ENCODE measurements around the gene PPM1A.

- TF ChIP-seq, protein P1, sequence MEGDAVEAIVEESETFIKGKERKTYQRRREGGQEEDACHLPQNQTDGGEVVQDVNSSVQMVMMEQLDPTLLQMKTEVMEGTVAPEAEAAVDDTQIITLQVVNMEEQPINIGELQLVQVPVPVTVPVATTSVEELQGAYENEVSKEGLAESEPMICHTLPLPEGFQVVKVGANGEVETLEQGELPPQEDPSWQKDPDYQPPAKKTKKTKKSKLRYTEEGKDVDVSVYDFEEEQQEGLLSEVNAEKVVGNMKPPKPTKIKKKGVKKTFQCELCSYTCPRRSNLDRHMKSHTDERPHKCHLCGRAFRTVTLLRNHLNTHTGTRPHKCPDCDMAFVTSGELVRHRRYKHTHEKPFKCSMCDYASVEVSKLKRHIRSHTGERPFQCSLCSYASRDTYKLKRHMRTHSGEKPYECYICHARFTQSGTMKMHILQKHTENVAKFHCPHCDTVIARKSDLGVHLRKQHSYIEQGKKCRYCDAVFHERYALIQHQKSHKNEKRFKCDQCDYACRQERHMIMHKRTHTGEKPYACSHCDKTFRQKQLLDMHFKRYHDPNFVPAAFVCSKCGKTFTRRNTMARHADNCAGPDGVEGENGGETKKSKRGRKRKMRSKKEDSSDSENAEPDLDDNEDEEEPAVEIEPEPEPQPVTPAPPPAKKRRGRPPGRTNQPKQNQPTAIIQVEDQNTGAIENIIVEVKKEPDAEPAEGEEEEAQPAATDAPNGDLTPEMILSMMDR (IDR thresholded peaks at IDR 0.05): no peak
- TF ChIP-seq POLR2A (IDR thresholded peaks at IDR 0.05; ENCODE audit: low read depth) (no peak), POLR2AphosphoS5 (IDR thresholded peaks at IDR 0.05) (no peak), EP300 (IDR thresholded peaks at IDR 0.05) (no peak)
Observed at GRCh38 chr14:60252630-60253029, 3.6 kb downstream of the PPM1A start.
